ENCODE measurements around the gene DBN1.
A peak's percentile ranks its signal among the peaks of the same experiment; 100 is the strongest.

Gene DBN1

GRCh38 chr5:177455661-177456590 lies 17.5 kb downstream of the DBN1 start:
- peak; percentile 91 to 97 (median 95) for DNase-seq (ENCODE audit: low read depth in 3 of 3)

- DNase-seq (ENCODE audit: low read depth in 3 of 3) = peak; percentile 81 to 93 (median 90)
These were observed 18.3 kb downstream of the DBN1 start for GRCh38 chr5:177455036-177455660.

DNA sequence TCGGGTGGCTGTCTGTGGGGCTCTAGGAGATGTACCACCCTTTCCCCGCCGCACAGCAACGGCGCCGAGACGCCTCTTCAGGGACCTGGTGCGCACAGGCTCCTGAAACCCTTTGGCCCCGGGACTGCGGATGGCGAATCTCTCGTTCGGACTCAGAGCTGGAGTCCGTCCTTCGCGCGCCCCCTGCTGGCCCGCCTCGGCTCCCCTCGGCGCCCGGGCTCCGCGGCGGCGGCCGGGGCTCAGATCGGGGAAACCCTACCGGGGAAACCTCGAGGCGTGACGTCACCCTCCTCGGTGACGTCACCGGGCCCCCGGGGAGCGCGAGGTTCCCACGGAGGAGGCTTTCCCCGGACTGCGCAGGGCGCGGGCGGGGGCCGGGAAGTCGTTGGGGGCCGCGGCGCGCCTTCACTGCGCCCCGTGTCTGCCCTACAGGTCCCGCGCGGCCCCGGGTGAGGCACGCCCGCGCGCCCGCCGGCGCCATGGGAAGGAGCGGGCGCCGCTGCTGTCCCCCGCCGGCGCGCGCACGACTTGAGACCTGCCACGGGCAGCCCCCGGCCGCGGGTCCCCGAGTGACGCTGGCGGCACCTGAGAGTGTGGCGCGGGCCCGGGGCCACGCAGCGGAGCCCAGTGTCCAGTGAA lies 18.9 kb downstream of the DBN1 start:
- DNase-seq (ENCODE audit: low read depth in 3 of 3) = peak; percentile 86 to 93 (median 88)

DNA sequence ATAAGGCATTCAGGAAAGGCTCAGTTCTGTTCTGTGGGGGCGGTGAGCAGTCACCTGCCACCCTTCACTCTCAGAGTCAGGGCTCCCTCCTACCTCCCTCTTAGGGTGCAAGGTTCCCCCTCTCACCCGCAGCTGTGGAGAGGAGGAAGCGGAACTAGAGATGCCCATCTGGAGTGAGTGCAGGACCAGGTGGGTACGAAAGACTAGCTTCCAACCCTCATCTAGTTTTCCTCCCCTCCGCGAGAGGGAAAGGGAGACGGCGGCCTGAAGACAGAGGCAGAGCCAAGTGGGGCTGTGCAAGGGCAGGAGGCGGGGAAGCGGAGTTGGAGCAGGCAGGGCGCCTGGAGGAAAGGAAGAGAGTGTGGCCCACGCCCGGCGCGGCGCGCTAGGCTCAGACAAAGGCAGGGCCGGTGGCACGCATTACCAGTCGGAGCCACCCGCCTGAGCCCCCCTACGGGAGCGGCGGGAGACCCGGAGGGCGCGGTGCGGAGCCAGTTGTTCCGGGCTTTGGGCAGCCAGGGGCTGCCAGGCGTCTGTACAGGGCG lies 19.5 kb downstream of the DBN1 start:
- DNase-seq (ENCODE audit: low read depth in 3 of 3) = no peak

DNA sequence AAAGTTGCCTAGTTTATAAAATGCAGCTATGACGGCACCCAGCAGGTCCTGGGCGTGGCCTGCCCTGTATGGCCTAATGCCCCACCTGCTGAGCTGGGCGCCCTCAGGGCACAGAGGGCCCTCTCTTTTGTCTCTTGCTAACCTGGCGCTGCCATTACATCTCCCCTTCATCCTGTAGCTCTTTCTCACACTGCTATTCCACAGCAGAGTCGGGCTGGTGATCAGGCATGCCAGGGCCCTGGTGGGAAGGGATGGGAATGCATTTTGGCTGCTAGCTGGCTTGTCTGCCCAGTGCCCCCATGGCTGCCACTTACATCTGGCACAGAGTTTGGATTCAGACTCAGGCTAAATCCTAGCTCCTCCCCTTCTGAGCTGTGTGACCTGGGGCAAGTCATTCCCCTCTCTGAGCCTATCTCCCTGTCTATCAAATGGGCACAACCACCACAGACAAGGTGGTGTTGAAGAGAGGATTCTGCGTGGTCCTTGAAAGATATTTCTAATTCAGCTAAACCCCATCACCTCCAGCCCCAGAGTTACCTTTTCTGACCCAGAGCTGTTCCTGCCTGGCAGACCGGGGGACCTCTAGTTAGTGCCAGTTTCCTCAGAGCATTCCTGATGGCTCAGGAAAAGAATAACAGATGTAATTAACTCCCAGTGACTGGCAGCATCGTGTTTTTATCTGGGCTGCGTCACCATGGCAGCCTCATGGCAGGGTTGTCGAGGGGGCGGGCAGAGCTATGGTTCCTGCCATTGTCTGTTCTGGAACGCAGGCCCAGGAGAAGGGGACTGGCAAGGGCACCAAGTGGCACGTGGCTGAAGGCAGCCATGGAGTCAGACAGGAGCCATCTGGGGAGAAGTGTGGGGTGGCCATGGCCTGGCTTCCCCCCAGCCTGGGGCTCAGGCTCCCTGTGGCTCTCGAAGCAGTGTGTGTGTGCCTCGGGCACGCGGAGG lies 20.5 kb downstream of the DBN1 start:
- DNase-seq (ENCODE audit: low read depth in 3 of 3) = no peak

GRCh38 chr5:177450667-177451424 lies 22.6 kb downstream of the DBN1 start:
- no peak for DNase-seq (ENCODE audit: low read depth in 3 of 3)

GRCh38 chr5:177449140-177450061 lies 24.0 kb downstream of the DBN1 start:
- DNase-seq (ENCODE audit: low read depth in 3 of 3) = no peak

GRCh38 chr5:177448244-177448950 lies 25.0 kb downstream of the DBN1 start:
- no peak for DNase-seq (ENCODE audit: low read depth in 3 of 3)

- DNase-seq (ENCODE audit: low read depth in 3 of 3) = no peak
These were observed 25.7 kb downstream of the DBN1 start for GRCh38 chr5:177447611-177448243.

DNA sequence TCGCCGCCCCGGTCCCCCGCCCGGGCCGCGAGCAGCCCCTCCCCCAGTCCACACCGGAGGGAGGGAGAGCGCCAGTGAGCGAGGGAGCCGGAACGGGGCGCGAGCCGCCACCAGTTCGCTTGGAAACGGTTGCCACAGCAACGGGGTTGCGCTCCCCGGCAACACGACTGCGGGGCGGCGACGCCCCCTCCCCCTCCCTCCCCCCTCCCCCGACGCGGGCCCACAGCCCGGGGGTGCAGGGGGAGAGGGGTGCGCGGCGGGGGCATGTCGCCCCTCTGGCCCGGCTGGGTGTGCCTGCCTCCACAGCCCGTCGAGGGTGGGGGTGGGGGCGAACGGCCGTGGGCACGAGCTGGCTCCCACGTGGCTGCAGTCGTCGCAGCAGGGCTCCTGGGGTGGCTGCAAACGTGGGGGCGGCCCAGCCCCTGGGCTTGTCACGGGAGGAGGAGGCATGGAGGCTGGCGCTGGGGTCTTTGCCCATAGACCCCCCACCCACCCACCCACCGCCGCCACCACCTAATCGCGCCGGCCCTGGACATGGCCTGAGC lies 26.3 kb downstream of the DBN1 start:
- DNase-seq (ENCODE audit: low read depth in 3 of 3) = peak in 1 of 3 experiments; percentile 65

GRCh38 chr5:177446200-177447065 lies 27.0 kb downstream of the DBN1 start, which contains the start of gene PRR7:
Gene PRR7, plus strand, starts transcription at chr5:177446814. Its CDS starts 8,254 bp downstream, at chr5:177455068.
- DNase-seq (ENCODE audit: low read depth in 3 of 3) = peak in 2 of 3 experiments; percentile 58 to 72

- no peak for DNase-seq (ENCODE audit: low read depth in 3 of 3)
These were observed 27.6 kb downstream of the DBN1 start for GRCh38 chr5:177445917-177446199.

- DNase-seq (ENCODE audit: low read depth in 3 of 3) = no peak
These were observed 28.1 kb downstream of the DBN1 start for GRCh38 chr5:177445052-177445916.

DNA sequence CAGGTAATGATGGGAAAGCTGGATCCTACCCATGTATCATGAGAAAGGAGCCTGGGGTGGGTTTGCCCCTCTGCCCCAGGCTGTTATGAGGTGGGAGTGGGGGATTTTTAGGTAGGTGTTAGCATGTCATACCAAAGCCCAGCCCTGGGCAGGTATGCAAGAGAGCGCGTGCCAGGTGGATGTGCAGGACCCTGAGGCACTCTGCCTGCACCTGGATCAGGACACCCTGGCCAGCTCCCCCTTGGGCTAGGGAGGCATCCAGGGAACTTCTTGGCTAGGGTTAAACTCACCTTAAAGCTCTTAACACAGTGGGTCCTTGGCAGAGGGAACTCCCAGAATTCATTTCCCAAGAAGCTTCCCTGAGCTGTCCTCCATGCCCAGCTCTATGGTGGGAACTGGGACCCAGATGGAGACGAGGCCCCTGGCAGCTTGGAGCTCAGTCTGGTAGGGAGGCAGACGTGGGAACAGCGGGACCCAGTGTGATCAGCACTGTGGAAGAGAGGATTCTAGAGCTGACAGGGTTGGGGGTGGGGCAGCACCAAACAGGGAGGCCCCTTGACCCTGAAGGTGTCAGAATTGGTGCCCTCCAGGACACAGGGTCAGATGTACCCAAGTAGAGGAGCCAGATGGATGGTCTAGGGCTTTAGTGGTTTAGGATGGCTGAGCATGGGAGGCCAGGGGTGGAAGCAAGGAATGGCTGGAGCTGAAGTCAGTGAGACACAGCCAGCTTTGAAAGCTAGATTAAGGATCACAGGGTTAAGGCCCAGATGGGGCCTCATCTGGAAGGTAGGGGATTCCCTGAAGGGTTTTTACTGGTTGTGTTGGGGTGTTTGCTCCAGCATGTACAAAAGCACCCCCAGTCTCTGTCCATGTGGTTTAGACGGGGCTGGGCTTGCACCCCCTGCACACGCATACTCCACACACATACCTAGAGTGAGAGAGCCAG lies 29.1 kb downstream of the DBN1 start:
- DNase-seq (ENCODE audit: low read depth in 3 of 3) = no peak
